Fibroblast of pulmonary artery (primary cell): ENCODE measurements around the gene THSD7A.

Experiments used
- DNase-seq: peaks from one replicate; pipeline ENCODE4 v3.0.0-alpha.2; 2010; ENCODE audit warnings: low read depth
- H3K4me3 ChIP-seq: replicated peaks from 2 replicates; pipeline ENCODE4 v1.5.1; 2011; ENCODE audit warnings: low read depth, mild to moderate bottlenecking, control low read depth, low read length, moderate library complexity
- CTCF ChIP-seq: IDR thresholded peaks from 2 replicates; pipeline ENCODE4 v1.5.1; 2011; ENCODE audit warnings: mild to moderate bottlenecking, control low read depth, low read length, inconsistent platforms; ENCODE audit errors: missing control alignments

The THSD7A gene

DNA sequence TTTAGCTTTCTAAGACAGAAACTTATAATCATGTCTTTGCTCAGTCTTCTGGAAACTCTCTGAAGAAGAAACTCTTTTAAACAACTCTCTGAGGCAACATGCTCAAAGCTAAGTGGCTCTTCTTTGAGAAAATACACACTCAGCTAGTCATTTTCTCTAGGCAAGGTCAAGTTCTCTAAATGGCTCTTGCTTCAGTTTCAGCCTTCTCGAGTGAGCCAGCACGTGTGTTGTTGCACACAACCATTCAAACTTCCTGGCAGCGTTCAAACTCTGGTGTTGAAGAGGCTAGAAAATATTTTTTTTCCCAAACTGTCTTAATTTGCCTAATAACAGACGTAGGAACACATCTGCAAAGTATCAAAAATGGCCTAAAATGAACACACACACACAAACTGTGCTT lies 129.1 kb downstream of the THSD7A start:
- no peak for DNase-seq
- TF ChIP-seq CTCF: no peak
- no peak overlapping the region for H3K4me3 ChIP-seq

DNA sequence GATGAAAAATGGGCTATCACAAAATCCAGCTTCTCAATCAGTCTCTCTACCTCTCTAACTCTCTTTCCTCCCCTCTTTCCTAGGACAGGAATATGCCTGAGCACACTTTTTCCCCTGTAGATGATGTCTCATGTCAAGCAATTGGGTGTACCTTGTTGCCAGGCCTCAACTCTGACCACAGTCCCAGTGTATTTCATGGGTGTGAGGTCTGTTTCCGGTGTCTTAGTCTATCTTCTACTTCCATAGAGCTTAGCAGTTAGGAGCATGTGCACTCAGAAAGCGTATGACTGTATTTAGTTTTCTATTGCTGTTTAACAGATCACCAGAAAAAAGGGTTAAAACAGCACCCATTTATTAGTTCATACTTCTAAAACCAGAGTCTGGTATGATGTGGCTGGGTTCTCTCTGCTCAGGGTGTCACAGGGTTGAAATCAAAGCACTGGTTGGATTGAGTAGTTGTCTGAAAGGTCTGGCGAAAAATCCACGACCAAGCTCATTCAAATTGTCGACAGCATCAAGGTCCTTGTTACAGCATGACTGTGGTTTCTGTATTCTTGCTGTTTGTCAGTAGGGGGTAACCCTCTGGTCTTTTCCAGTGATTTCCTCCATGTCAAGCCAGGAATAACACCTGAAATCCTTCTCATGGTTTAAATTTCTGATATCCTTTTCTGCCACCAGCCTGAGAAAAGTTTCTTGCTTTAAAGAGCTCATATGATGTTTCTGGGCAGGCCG lies 130.0 kb downstream of the THSD7A start:
- DNase-seq: no peak
- no peak for TF ChIP-seq CTCF
- no peak overlapping the region for H3K4me3 ChIP-seq

- no peak for TF ChIP-seq CTCF
- no peak for DNase-seq
- H3K4me3 ChIP-seq: no peak overlapping the region
Measured at GRCh38 chr7:11699666-11700065, 132.3 kb downstream of the THSD7A start.

- no peak for TF ChIP-seq CTCF
- H3K4me3 ChIP-seq: no peak overlapping the region
- DNase-seq: peak; percentile 33
Measured at GRCh38 chr7:11698384-11698871, 133.6 kb downstream of the THSD7A start.

- no peak overlapping the region for H3K4me3 ChIP-seq
- TF ChIP-seq CTCF: no peak
- no peak for DNase-seq
Measured at GRCh38 chr7:11690395-11690794, 141.6 kb downstream of the THSD7A start.

DNA sequence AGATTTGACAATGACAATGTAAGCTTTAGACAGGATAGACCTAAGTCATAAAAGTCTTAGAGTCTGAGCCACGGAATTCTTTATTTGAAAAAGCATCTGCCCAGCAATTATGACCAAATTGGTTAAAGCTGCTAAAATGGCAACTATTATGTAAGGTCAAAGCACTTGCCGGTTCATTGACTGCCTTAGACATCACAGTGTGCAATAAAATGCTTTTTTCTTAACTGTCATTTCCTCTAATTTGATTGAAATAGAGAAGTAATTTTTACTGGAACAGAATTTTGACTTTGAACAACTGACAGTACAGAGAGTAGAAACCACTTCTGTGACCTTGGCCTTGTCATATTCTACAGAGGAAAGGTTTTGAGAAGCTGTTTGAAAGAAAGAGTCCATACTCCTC lies 142.9 kb downstream of the THSD7A start:
- DNase-seq: no peak

More for the DNA sequence above, 142.9 kb downstream of the THSD7A start:
- H3K4me3 ChIP-seq: no peak overlapping the region
- TF ChIP-seq CTCF: no peak
